Ascending aorta (tissue), 2 donors: ENCODE data around the gene COX18. TPM values are rescaled to one million over a fixed set of nuclear protein-coding genes. Genes with fewer than 3 reads are reported as not detected.

Experiments used
- DNase-seq, 2 donors: peaks; one replicate each; pipeline ENCODE4 v3.0.0-alpha.2; 2019; ENCODE audit warnings: low spot score in 2 of 2
- H3K27ac ChIP-seq, 2 donors: fragments of 200-600 bp; sonication (generic); one replicate each; pipeline ENCODE4 v1.5.1; 2016 to 2017; ENCODE audit warnings: mild to moderate bottlenecking in 1 of 2
- H3K27me3 ChIP-seq: fragments of 200-600 bp; sonication (generic); one replicate; pipeline ENCODE4 v1.5.1; 2017
- H3K36me3 ChIP-seq, 2 donors: fragments of 200-600 bp; sonication (generic); one replicate each; pipeline ENCODE4 v1.5.1; 2016
- H3K4me1 ChIP-seq, 2 donors: fragments of 200-600 bp; sonication (generic); one replicate each; pipeline ENCODE4 v1.5.1; 2016 to 2017; ENCODE audit warnings: mild to moderate bottlenecking in 1 of 2
- H3K4me3 ChIP-seq, 2 donors: fragments of 200-600 bp; sonication (generic); one replicate each; pipeline ENCODE4 v1.5.1; 2016 to 2017; ENCODE audit warnings: mild to moderate bottlenecking in 1 of 2
- H3K9me3 ChIP-seq, 2 donors: fragments of 200-600 bp; sonication (generic); one replicate each; pipeline ENCODE4 v1.5.1; 2016
- intact Hi-C: fragments of 100-400 bp; cut with DNase I; formaldehyde crosslinking; loops from one replicate; pipeline ENCODE4 v1.15.1; 2023
- total RNA-seq: library from RNA; depleted of rRNA; stranded (reverse); fragments of >200 nt; gene quantifications from one replicate; pipeline ENCODE4 v1.1.0, GENCODE V29; 2016
- TF ChIP-seq, protein P1 (sequence below), 3 experiments: fragments of 200-600 bp in 2 of 3; fragments of 450-650 bp in 1 of 3; sonication (generic) in 2 of 3; IDR thresholded peaks; one replicate each; pipeline ENCODE4 v1.5.1; 2016 to 2019; ENCODE audit warnings: antibody characterized with exemption in 3 of 3, mild to moderate bottlenecking in 1 of 3, moderate library complexity in 1 of 3

COX18 gene
- total RNA-seq, 1 donor from 2014 or later: 22.7 TPM

DNA sequence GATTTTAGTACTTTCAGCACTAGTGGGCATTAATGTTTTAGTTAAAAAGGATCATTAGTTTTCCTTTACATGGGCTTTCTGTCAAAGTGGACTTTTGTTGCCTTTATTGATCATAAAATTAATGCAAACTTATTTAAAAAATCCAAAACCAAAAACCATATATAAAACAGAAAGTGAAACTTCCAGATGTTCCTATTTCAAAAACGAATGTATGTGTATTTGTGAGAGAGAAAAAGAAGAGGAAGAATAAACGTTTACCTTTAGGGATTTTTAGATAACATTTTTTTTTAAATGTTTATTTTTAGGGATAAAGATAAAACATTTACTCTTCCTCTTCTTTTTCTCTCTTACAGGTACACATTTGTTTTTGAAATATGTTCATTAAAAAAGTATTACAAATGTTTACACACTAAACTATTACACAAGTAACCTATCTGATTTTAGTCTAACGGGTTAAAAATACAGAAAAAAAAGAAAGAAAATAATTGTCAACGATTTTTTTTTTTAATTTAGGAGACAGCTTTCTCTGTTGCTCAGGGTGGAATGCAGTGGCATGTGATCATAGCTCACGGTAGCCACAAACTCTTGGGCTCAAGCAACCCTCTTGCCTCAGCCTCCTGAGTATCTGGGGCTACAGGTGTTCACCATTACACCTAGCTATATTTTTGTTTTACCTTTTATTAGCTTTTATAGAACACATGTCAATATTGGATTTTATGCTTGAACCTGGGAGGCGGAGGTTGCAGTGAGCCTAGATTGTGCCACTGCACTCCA, 16.8 kb upstream of the COX18 start:
- H3K36me3 ChIP-seq: peaks cover 16 to 44% of the 10 kb centered on the region in 2 donors
- H3K4me1 ChIP-seq: peaks cover 0 to 5% of the 10 kb centered on the region in 2 donors
- no peak overlapping the region for H3K27ac ChIP-seq
- no peaks in the 10 kb centered on the region for H3K27me3 ChIP-seq
- H3K4me3 ChIP-seq: no peak overlapping the region
- no peak for DNase-seq
- TF ChIP-seq, protein P1, sequence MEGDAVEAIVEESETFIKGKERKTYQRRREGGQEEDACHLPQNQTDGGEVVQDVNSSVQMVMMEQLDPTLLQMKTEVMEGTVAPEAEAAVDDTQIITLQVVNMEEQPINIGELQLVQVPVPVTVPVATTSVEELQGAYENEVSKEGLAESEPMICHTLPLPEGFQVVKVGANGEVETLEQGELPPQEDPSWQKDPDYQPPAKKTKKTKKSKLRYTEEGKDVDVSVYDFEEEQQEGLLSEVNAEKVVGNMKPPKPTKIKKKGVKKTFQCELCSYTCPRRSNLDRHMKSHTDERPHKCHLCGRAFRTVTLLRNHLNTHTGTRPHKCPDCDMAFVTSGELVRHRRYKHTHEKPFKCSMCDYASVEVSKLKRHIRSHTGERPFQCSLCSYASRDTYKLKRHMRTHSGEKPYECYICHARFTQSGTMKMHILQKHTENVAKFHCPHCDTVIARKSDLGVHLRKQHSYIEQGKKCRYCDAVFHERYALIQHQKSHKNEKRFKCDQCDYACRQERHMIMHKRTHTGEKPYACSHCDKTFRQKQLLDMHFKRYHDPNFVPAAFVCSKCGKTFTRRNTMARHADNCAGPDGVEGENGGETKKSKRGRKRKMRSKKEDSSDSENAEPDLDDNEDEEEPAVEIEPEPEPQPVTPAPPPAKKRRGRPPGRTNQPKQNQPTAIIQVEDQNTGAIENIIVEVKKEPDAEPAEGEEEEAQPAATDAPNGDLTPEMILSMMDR (IDR thresholded peaks at IDR 0.05): no peak
- H3K9me3 ChIP-seq: no peaks in the 10 kb centered on the region
- intact Hi-C loops: no loop called here

GRCh38 chr4:73080789-73081188, 11.3 kb upstream of the COX18 start:
- H3K27ac ChIP-seq: no peak overlapping the region
- intact Hi-C loops: no loop called here

DNA sequence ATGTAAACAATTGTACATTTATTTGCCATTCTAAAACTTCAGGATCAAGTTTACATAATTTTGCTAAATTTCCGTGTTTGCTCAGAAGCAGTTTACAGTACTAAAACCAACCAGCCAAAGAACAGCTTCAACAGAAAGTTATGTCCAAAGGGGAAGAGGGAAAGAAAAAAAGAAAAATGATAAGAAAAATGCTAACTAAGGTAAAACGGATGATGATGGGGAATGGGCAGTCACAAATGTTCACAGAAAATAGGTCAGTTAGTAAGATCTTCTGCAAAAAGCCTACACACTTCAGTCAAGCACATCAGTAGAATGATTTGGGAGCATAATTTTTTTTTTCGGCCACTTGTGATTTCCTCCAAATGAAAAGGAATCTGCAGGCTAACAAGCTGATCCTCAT, 6.3 kb upstream of the COX18 start:
- DNase-seq: no peak
- H3K9me3 ChIP-seq: no peaks in the 10 kb centered on the region
- intact Hi-C loops: no loop called here
- H3K4me1 ChIP-seq: no peaks in the 10 kb centered on the region
- H3K27me3 ChIP-seq: no peaks in the 10 kb centered on the region
- TF ChIP-seq, protein P1 (IDR thresholded peaks at IDR 0.05): no peak
- H3K4me3 ChIP-seq: no peak overlapping the region
- H3K27ac ChIP-seq: no peak overlapping the region
- peaks cover 27 to 36% of the 10 kb centered on the region in 2 donors for H3K36me3 ChIP-seq

More at GRCh38 chr4:73080789-73081188, 11.3 kb upstream of the COX18 start:
- H3K4me1 ChIP-seq: no peaks in the 10 kb centered on the region
- H3K4me3 ChIP-seq: no peak overlapping the region
- H3K36me3 ChIP-seq: peaks cover 22 to 57% of the 10 kb centered on the region in 2 donors
- H3K9me3 ChIP-seq: no peaks in the 10 kb centered on the region
- H3K27me3 ChIP-seq: no peaks in the 10 kb centered on the region
- TF ChIP-seq, protein P1 (IDR thresholded peaks at IDR 0.05): no peak
- no peak for DNase-seq

DNA sequence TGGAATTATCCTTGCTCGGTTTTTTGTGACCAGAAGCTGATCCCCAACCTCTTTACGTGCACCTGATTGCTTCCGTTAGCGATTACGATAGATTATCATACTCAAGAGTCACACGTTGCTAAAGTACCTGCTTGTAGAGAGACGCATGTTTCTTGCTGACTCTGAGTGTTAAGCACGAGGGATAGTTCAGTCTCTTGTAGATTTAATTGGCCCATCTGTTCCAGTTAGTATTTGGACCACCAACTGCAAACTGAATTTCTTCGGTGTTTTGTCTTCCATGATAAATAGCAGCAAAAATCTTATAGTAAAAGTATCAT, 516 bp upstream of the COX18 start:
- intact Hi-C loops: no loop called here
- no peak for DNase-seq
- TF ChIP-seq, protein P1 (IDR thresholded peaks at IDR 0.05): no peak
- H3K36me3 ChIP-seq: peaks cover 2 to 6% of the 10 kb centered on the region in 2 donors
- H3K4me1 ChIP-seq: peaks cover 3 to 7% of the 10 kb centered on the region in 2 donors
- H3K27me3 ChIP-seq: no peaks in the 10 kb centered on the region
- peak overlapping the region; percentile 60 to 99 for H3K4me3 ChIP-seq
- H3K27ac ChIP-seq: peak overlapping the region; percentile 88 to 96
- H3K9me3 ChIP-seq: no peaks in the 10 kb centered on the region

DNA sequence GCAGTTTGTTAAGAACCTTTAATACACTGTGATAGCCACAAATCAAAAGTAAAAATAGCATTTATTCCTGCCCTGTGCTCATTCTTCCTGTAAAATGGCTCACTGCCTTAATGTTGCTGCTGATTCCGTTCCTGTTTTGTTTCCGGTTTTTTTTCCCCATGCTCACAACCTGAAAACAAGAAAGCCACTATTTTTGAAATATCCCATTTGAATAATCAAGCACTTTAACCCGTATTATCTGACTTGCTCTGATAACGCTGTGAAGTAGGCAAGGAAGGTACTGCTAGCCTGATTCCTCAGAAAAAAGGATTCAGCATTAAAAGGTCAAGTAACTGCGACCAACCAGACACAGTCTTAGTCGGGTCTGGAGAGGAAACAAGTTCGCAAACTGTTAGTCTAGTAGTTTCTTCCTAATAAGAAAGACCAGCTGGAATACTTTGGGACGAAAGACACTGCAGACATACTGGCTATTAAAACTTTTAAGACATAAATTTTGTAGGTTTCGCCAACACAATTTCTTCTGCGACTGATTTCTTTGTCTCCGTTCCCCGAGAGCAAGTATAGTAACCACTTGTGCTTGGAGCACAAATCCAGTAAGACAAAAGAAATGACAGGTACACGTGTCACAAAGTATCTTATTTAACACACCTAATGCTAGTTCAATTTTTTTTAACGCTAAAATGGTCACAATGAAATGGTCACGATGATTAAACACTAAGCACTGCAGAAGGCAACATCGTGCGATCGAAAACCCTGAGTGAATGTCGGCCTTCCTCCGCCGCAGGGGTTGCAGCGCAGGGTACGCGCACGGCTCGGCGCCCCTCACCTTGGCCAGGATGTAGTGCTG, 802 bp downstream of the COX18 start:
- no peak for DNase-seq
- Histone ChIP-seq H3K9me3 (no peaks in the 10 kb centered on the region), H3K27me3 (no peaks in the 10 kb centered on the region), H3K27ac (peak overlapping the region; percentile 88 to 96), H3K36me3 (peaks cover 0 to 4% of the 10 kb centered on the region in 2 donors), H3K4me3 (peak overlapping the region; percentile 60 to 99), H3K4me1 (peaks cover 3 to 7% of the 10 kb centered on the region in 2 donors)
- intact Hi-C loops: loop anchor here (1.0 to 5.0 kb wide), 3 partner anchors 191 to 1089 kb away; partner anchors contain the start of genes ADAMTS3 and MTHFD2L
- TF ChIP-seq, protein P1 (IDR thresholded peaks at IDR 0.05): no peak
